ENCODE data around the gene NADSYN1.

Gene NADSYN1

GRCh38 chr11:71499546-71499945 is 46.5 kb downstream of the NADSYN1 start:
- H3K36me3 ChIP-seq, result no peaks in the 10 kb centered on the region; the same call in 1 of the 2 replicates
- TF ChIP-seq, protein P1, sequence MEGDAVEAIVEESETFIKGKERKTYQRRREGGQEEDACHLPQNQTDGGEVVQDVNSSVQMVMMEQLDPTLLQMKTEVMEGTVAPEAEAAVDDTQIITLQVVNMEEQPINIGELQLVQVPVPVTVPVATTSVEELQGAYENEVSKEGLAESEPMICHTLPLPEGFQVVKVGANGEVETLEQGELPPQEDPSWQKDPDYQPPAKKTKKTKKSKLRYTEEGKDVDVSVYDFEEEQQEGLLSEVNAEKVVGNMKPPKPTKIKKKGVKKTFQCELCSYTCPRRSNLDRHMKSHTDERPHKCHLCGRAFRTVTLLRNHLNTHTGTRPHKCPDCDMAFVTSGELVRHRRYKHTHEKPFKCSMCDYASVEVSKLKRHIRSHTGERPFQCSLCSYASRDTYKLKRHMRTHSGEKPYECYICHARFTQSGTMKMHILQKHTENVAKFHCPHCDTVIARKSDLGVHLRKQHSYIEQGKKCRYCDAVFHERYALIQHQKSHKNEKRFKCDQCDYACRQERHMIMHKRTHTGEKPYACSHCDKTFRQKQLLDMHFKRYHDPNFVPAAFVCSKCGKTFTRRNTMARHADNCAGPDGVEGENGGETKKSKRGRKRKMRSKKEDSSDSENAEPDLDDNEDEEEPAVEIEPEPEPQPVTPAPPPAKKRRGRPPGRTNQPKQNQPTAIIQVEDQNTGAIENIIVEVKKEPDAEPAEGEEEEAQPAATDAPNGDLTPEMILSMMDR (IDR thresholded peaks at IDR 0.05; ENCODE audit: low read depth, low read length), result no peak

GRCh38 chr11:71500601-71501021 is 47.6 kb downstream of the NADSYN1 start:
- peaks cover 30% of the 10 kb centered on the region for H3K4me1 ChIP-seq
- DNase-seq, result no peak
- H3K36me3 ChIP-seq, result no peaks in the 10 kb centered on the region; the same call in 1 of the 2 replicates
- no peak overlapping the region for H3K4me3 ChIP-seq (ENCODE audit: low read depth, low read length)
- TF ChIP-seq, protein P1 (IDR thresholded peaks at IDR 0.05; ENCODE audit: low read depth, low read length), result no peak
- H3K9me3 ChIP-seq, result no peaks in the 10 kb centered on the region
- no peaks in the 10 kb centered on the region for H3K27me3 ChIP-seq

More at GRCh38 chr11:71499546-71499945, 46.5 kb downstream of the NADSYN1 start:
- peaks cover 24% of the 10 kb centered on the region for H3K4me1 ChIP-seq
- no peaks in the 10 kb centered on the region for H3K9me3 ChIP-seq
- DNase-seq, result peak; percentile 42
- H3K27me3 ChIP-seq, result no peaks in the 10 kb centered on the region
- H3K4me3 ChIP-seq (ENCODE audit: low read depth, low read length), result no peak overlapping the region

DNA sequence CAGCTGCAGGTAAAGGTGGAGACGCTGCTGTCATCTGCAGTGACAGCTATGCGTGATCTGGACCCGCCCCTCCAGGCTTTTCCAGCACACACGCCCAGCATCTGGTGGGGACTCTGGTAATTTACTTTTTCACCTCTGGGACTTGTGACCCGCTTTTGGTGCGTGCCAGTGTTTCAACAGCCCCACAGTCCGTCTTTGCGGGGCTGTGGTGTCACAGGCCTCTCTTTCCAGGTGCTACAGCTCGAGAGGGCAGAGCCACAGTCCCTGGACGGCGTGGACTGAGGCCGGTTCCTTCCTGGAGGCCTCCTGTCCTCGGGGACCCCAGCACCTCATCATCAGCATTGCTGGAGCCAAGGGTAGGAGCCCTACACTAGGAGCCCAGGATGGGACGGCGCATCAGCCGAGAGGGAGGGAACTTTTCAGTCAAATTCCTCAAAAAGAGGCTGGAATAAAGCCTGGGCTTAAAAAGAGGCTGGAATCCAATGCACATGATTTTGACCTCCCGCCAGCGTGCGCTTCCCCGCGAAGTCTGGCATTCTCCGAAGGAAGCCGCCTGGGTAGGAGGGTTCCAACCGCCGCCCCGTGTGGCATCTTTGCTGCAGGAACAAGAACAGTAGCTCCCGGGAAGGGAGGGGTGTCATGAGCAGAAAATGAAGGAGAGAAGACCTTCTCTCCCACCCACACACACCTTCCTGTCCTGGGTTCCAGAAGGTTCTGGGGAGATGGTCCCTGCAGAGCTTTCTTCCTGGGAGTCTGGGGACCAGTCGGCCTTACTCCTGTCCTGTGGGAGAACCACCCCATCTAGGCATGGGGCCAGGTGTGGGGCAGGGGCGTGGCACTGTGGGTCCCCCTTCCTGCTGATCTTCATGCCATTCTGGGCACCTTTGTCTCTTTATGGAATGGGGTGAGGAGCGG is 48.3 kb downstream of the NADSYN1 start:
- Histone ChIP-seq H3K27me3 (no peaks in the 10 kb centered on the region), H3K9me3 (no peaks in the 10 kb centered on the region), H3K36me3 (no peaks in the 10 kb centered on the region; the same call in 1 of the 2 replicates), H3K4me1 (peaks cover 37% of the 10 kb centered on the region), H3K4me3 (ENCODE audit: low read depth, low read length) (no peak overlapping the region)
- TF ChIP-seq, protein P1 (IDR thresholded peaks at IDR 0.05; ENCODE audit: low read depth, low read length), result no peak
- no peak for DNase-seq

DNA sequence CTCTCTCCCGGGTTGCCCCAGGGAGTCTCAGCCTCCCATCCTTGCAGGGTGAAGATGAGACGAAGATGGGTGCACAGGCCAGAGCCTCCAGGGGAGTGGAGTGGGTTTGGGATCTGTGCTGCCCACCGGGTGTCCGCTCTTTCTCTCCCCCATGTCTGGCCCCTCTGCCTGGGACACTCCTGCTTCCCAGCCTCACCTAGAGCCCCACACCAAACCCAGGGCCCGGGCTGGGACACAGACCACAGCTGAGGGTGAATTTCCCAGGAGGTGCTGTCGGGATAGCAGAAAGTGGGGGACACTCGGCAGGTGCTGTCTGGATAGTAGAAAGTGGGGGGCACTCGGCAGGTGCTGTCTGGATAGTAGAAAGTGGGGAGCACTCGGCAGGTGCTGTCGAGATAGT is 49.0 kb downstream of the NADSYN1 start:
- Histone ChIP-seq H3K4me1 (peaks cover 39% of the 10 kb centered on the region), H3K27me3 (no peaks in the 10 kb centered on the region), H3K9me3 (no peaks in the 10 kb centered on the region), H3K36me3 (no peaks in the 10 kb centered on the region; the same call in 1 of the 2 replicates), H3K4me3 (ENCODE audit: low read depth, low read length) (no peak overlapping the region)
- TF ChIP-seq, protein P1 (IDR thresholded peaks at IDR 0.05; ENCODE audit: low read depth, low read length), result no peak
- DNase-seq, result no peak

- TF ChIP-seq, protein P1 (IDR thresholded peaks at IDR 0.05; ENCODE audit: low read depth, low read length), result no peak
- Histone ChIP-seq H3K9me3 (no peaks in the 10 kb centered on the region), H3K4me3 (ENCODE audit: low read depth, low read length) (no peak overlapping the region), H3K27me3 (no peaks in the 10 kb centered on the region), H3K4me1 (peaks cover 39% of the 10 kb centered on the region), H3K36me3 (no peaks in the 10 kb centered on the region; the same call in 1 of the 2 replicates)
- DNase-seq, result no peak
Measured at GRCh38 chr11:71502871-71503435, 50.0 kb downstream of the NADSYN1 start.

All from BE2C (cell line).